GM23338 (cell line): ENCODE data around the gene GRIK4. TPM values are rescaled to one million over a fixed set of nuclear protein-coding genes. Genes with fewer than 3 reads are reported as not detected.

ENCODE experiments used
- ATAC-seq: fragments of 200-7000 bp; cut with Tn5 transposase; 3 replicates; pipeline ENCODE4 v1.9.1; 2020
- DNase-seq: peaks from one replicate; pipeline ENCODE4 v3.0.0-alpha.2; 2015; ENCODE audit warnings: low spot score
- H2AFZ ChIP-seq: fragments of 200-600 bp; sonication (generic); 2 replicates; pipeline ENCODE4 v1.8.0; 2016; ENCODE audit warnings: antibody characterized with exemption, mild to moderate bottlenecking, moderate library complexity
- H3F3A ChIP-seq: fragments of 200-600 bp; sonication (generic); replicated peaks from 2 replicates; pipeline ENCODE4 v1.8.0; 2017; ENCODE audit warnings: antibody characterized with exemption, mixed run types, low read depth
- H3K27ac ChIP-seq: fragments of 200-600 bp; sonication (generic); 2 replicates; pipeline ENCODE4 v1.6.1; 2016; ENCODE audit warnings: low read depth
- H3K27me3 ChIP-seq: fragments of 200-600 bp; sonication (generic); 2 replicates; pipeline ENCODE4 v1.8.0; 2016; ENCODE audit warnings: mild to moderate bottlenecking, mixed run types, moderate library complexity; ENCODE audit not compliant: insufficient read depth
- H3K36me3 ChIP-seq: fragments of 200-600 bp; sonication (generic); 2 replicates; pipeline ENCODE4 v1.8.0; 2016; ENCODE audit warnings: mild to moderate bottlenecking; ENCODE audit not compliant: insufficient read depth
- H3K4me1 ChIP-seq: fragments of 200-600 bp; sonication (generic); 2 replicates; pipeline ENCODE4 v1.8.0; 2016; ENCODE audit warnings: mild to moderate bottlenecking, moderate library complexity; ENCODE audit not compliant: insufficient read depth
- H3K4me2 ChIP-seq: fragments of 200-600 bp; sonication (generic); 2 replicates; pipeline ENCODE4 v1.7.1; 2017; ENCODE audit warnings: mixed run types
- H3K4me3 ChIP-seq: fragments of 200-600 bp; sonication (generic); 2 replicates; pipeline ENCODE4 v1.6.1; 2016; ENCODE audit warnings: mixed run types
- H3K79me2 ChIP-seq: fragments of 200-600 bp; sonication (generic); replicated peaks from 2 replicates; pipeline ENCODE4 v1.8.0; 2017; ENCODE audit warnings: mild to moderate bottlenecking; ENCODE audit not compliant: insufficient read depth
- H3K9me2 ChIP-seq: fragments of 200-600 bp; sonication (generic); 2 replicates; pipeline ENCODE4 v1.8.0; 2017; ENCODE audit not compliant: insufficient read depth
- H4K20me1 ChIP-seq: fragments of 200-600 bp; sonication (generic); replicated peaks from 2 replicates; pipeline ENCODE4 v1.8.0; 2017; ENCODE audit warnings: mild to moderate bottlenecking; ENCODE audit not compliant: insufficient read depth
- H3K27ac Mint-ChIP-seq: 2 replicates; pipeline ENCODE4 v1.8.0; 2020; ENCODE audit warnings: inconsistent platforms, mild to moderate bottlenecking, moderate library complexity, mixed read lengths
- H3K27me3 Mint-ChIP-seq: 3 replicates; pipeline ENCODE4 v1.8.0; 2022; ENCODE audit warnings: low read depth, mild to moderate bottlenecking, moderate library complexity, mixed read lengths, inconsistent platforms; ENCODE audit not compliant: insufficient read depth, poor library complexity
- H3K36me3 Mint-ChIP-seq: 3 replicates; pipeline ENCODE4 v1.8.0; 2021; ENCODE audit warnings: low read depth, mild to moderate bottlenecking, inconsistent platforms, moderate library complexity, mixed read lengths
- H3K4me1 Mint-ChIP-seq: 3 replicates; pipeline ENCODE4 v1.8.0; 2020; ENCODE audit warnings: mild to moderate bottlenecking, inconsistent platforms, mixed read lengths
- H3K4me3 Mint-ChIP-seq: 3 replicates; pipeline ENCODE4 v1.8.0; 2021; ENCODE audit warnings: moderate library complexity, mild to moderate bottlenecking, inconsistent platforms, mixed read lengths
- H3K9me3 Mint-ChIP-seq: 3 replicates; pipeline ENCODE4 v1.8.0; 2020; ENCODE audit warnings: moderate library complexity, mild to moderate bottlenecking, inconsistent platforms, mixed read lengths
- CREB1 ChIP-seq: fragments of 250-450 bp; sonication (Bioruptor Pico); IDR thresholded peaks from 2 replicates; pipeline ENCODE4 v1.5.0; 2020; ENCODE audit warnings: low read depth, mild to moderate bottlenecking, moderate library complexity
- EZH2 ChIP-seq: fragments of 200-600 bp; sonication (generic); IDR thresholded peaks from one replicate; pipeline ENCODE4 v1.8.0; 2017; ENCODE audit warnings: antibody characterized with exemption, mild to moderate bottlenecking, low read depth; ENCODE audit not compliant: unreplicated experiment
- EZH2phosphoT487 ChIP-seq: fragments of 200-600 bp; sonication (generic); IDR thresholded peaks from one replicate; pipeline ENCODE4 v1.8.1; 2018; ENCODE audit warnings: antibody characterized with exemption; ENCODE audit not compliant: unreplicated experiment
- JUNB ChIP-seq: IDR thresholded peaks from one replicate; pipeline ENCODE4 v1.6.1; 2016; ENCODE audit warnings: antibody characterized with exemption; ENCODE audit not compliant: unreplicated experiment
- NANOG ChIP-seq: IDR thresholded peaks from 2 replicates; pipeline ENCODE4 v1.6.1; 2016; ENCODE audit warnings: antibody characterized with exemption, borderline replicate concordance
- POLR2AphosphoS5 ChIP-seq: IDR thresholded peaks from 2 replicates; pipeline ENCODE4 v1.6.1; 2016; ENCODE audit warnings: antibody characterized with exemption, low read depth
- REST ChIP-seq: IDR thresholded peaks from one replicate; pipeline ENCODE4 v1.6.1; 2018; ENCODE audit warnings: antibody characterized with exemption; ENCODE audit not compliant: unreplicated experiment
- STAT1 ChIP-seq: IDR thresholded peaks from one replicate; pipeline ENCODE4 v1.6.1; 2016; ENCODE audit warnings: antibody characterized with exemption; ENCODE audit not compliant: unreplicated experiment
- ZNF114 ChIP-seq: fragments of 250-450 bp; sonication (Bioruptor Pico); IDR thresholded peaks from 2 replicates; pipeline ENCODE4 v1.5.0; 2020; ENCODE audit warnings: mild to moderate bottlenecking, moderate library complexity
- ZNF331 ChIP-seq: fragments of 250-450 bp; sonication (Bioruptor Pico); IDR thresholded peaks from 2 replicates; pipeline ENCODE4 v1.5.0; 2020; ENCODE audit warnings: low read depth, mild to moderate bottlenecking, moderate library complexity
- polyA plus RNA-seq: library from polyadenylated mRNA; unstranded; fragments of >200 nt; fragmentation: Nextera tagmentation; extraction: Ambion mirVana; gene quantifications from 2 replicates; pipeline ENCODE4 v1.2.1, GENCODE V29; 2016
- total RNA-seq: library from RNA; depleted of rRNA; stranded (reverse); fragments of >200 nt; shearing (Covaris generic); gene quantifications from 2 replicates; pipeline ENCODE4 v1.2.3, GENCODE V29; 2014
- TF ChIP-seq, protein P1 (sequence below): IDR thresholded peaks from 2 replicates; pipeline ENCODE4 v1.6.1; 2016; ENCODE audit warnings: antibody characterized with exemption
- TF ChIP-seq, protein P2 (sequence below), 2 experiments: fragments of 200-600 bp in 1 of 2; sonication (generic) in 1 of 2; conservative IDR thresholded peaks; 2 replicates each; pipeline versions ENCODE4 v1.5.1 to v1.6.1; 2016 to 2017; ENCODE audit warnings: antibody characterized with exemption in 2 of 2, low read depth in 2 of 2, mild to moderate bottlenecking in 2 of 2, moderate library complexity in 1 of 2

GRIK4 gene
- total and polyA plus RNA-seq, 2 experiments from 2014 or later, result 0.63 to 2.2 TPM

DNA sequence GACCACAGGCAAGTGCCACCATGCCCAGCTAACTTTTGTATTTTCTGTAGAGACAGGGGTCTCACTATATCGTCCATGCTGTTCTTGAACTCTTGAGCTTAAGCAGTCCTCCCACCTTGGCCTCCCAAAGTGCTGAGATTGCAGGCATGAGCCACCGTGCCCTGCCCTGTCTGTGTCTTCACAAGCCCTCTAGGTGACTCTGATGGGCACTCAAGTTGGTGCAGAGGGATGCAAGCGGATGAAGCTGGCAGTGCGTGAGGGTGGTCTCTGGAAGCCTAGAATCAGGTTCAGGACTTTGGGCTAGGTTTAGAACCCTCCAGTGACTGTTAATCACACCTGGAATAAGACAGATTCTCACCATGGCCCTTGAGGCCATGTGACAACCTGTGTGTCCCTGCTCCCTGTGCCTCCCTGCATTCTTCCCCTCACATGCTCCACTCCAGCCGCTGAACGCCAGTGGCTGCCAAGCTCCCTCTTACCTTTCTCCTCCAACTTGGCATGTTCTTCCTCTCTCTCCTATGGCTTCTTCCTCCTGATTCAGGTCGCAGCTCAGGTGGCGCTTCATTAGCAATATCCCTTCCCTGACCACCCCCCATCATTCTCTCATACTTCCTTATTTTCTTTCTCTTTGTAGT, 270.1 kb downstream of the GRIK4 start:
- Histone ChIP-seq H4K20me1 (no peaks in the 10 kb centered on the region), H3K36me3 (no peaks in the 10 kb centered on the region), H3K4me1 (peaks cover 28% of the 10 kb centered on the region), H3K4me2 (no peak overlapping the region), H3K27ac (no peak overlapping the region), H3K4me3 (no peak overlapping the region), H2AFZ (no peak overlapping the region), H3K79me2 (no peaks in the 10 kb centered on the region), H3F3A (no peaks in the 10 kb centered on the region), H3K27me3 (no peaks in the 10 kb centered on the region), H3K9me2 (no peaks in the 10 kb centered on the region)
- Mint-ChIP-seq H3K4me1 (peaks cover 45% of the 10 kb centered on the region), H3K36me3 (no peaks in the 10 kb centered on the region), H3K27me3 (peaks cover 7% of the 10 kb centered on the region), H3K9me3 (no peaks in the 10 kb centered on the region), H3K27ac (no peak overlapping the region), H3K4me3 (no peak overlapping the region; the same call in 2 of the 3 replicates)
- TF ChIP-seq EZH2phosphoT487 (no peak), JUNB (no peak), POLR2AphosphoS5 (no peak), EZH2 (no peak)
- ATAC-seq, result no peak
- DNase-seq, result no peak

GRCh38 chr11:120784566-120785251, 273.2 kb downstream of the GRIK4 start:
- H3K9me3 Mint-ChIP-seq, result no peaks in the 10 kb centered on the region
- H3K36me3 ChIP-seq, result no peaks in the 10 kb centered on the region
- H3K27me3 Mint-ChIP-seq, result peaks cover 5% of the 10 kb centered on the region
- no peak for DNase-seq
- peaks cover 13% of the 10 kb centered on the region for H3K4me1 ChIP-seq
- H4K20me1 ChIP-seq, result no peaks in the 10 kb centered on the region
- H3K79me2 ChIP-seq, result no peaks in the 10 kb centered on the region
- no peak overlapping the region for H3K27ac ChIP-seq
- no peak overlapping the region for H3K4me3 ChIP-seq
- H3K4me3 Mint-ChIP-seq, result no peak overlapping the region
- H3K36me3 Mint-ChIP-seq, result no peaks in the 10 kb centered on the region
- no peak overlapping the region for H2AFZ ChIP-seq
- H3K27me3 ChIP-seq, result no peaks in the 10 kb centered on the region
- H3K9me2 ChIP-seq, result no peaks in the 10 kb centered on the region
- H3K27ac Mint-ChIP-seq, result no peak overlapping the region
- no peak for TF ChIP-seq STAT1
- peaks cover 19% of the 10 kb centered on the region for H3K4me1 Mint-ChIP-seq
- H3F3A ChIP-seq, result no peaks in the 10 kb centered on the region
- ATAC-seq, result no peak
- H3K4me2 ChIP-seq, result no peak overlapping the region

- Mint-ChIP-seq H3K4me3 (no peak overlapping the region), H3K36me3 (no peaks in the 10 kb centered on the region), H3K27me3 (peaks cover 4% of the 10 kb centered on the region), H3K4me1 (peaks cover 19% of the 10 kb centered on the region), H3K27ac (no peak overlapping the region), H3K9me3 (no peaks in the 10 kb centered on the region)
- no peak overlapping the region for H3K4me3 ChIP-seq
- H3K4me1 ChIP-seq, result peaks cover 13% of the 10 kb centered on the region
- no peak overlapping the region for H2AFZ ChIP-seq
- no peaks in the 10 kb centered on the region for H3K36me3 ChIP-seq
- H3K27me3 ChIP-seq, result no peaks in the 10 kb centered on the region
- ATAC-seq, result no peak
- H3K4me2 ChIP-seq, result no peak overlapping the region
- H4K20me1 ChIP-seq, result no peaks in the 10 kb centered on the region; the same call in 1 of the 2 replicates
- H3K9me2 ChIP-seq, result no peaks in the 10 kb centered on the region
- no peaks in the 10 kb centered on the region for H3F3A ChIP-seq
- H3K79me2 ChIP-seq, result no peaks in the 10 kb centered on the region
- no peak for DNase-seq
- no peak overlapping the region for H3K27ac ChIP-seq
- TF ChIP-seq ZNF331 (CRISPR knock-in tag), result no peak
- TF ChIP-seq CREB1, result no peak
- TF ChIP-seq NANOG, result no peak
- TF ChIP-seq STAT1, result no peak
- TF ChIP-seq, protein P1, sequence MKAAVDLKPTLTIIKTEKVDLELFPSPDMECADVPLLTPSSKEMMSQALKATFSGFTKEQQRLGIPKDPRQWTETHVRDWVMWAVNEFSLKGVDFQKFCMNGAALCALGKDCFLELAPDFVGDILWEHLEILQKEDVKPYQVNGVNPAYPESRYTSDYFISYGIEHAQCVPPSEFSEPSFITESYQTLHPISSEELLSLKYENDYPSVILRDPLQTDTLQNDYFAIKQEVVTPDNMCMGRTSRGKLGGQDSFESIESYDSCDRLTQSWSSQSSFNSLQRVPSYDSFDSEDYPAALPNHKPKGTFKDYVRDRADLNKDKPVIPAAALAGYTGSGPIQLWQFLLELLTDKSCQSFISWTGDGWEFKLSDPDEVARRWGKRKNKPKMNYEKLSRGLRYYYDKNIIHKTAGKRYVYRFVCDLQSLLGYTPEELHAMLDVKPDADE, result no peak
- TF ChIP-seq, protein P2, sequence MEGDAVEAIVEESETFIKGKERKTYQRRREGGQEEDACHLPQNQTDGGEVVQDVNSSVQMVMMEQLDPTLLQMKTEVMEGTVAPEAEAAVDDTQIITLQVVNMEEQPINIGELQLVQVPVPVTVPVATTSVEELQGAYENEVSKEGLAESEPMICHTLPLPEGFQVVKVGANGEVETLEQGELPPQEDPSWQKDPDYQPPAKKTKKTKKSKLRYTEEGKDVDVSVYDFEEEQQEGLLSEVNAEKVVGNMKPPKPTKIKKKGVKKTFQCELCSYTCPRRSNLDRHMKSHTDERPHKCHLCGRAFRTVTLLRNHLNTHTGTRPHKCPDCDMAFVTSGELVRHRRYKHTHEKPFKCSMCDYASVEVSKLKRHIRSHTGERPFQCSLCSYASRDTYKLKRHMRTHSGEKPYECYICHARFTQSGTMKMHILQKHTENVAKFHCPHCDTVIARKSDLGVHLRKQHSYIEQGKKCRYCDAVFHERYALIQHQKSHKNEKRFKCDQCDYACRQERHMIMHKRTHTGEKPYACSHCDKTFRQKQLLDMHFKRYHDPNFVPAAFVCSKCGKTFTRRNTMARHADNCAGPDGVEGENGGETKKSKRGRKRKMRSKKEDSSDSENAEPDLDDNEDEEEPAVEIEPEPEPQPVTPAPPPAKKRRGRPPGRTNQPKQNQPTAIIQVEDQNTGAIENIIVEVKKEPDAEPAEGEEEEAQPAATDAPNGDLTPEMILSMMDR (conservative IDR thresholded peaks at IDR 0.05; ENCODE audit: low read depth in 2 of 2), result no peak
- no peak for TF ChIP-seq REST
- no peak for TF ChIP-seq POLR2AphosphoS5
- no peak for TF ChIP-seq JUNB
- no peak for TF ChIP-seq EZH2phosphoT487
- no peak for TF ChIP-seq ZNF114
These were observed 274.0 kb downstream of the GRIK4 start for GRCh38 chr11:120785576-120785975.
